HepG2 (cell line): ENCODE measurements around the gene INO80B. TPM values are rescaled to one million over a fixed set of nuclear protein-coding genes. Genes with fewer than 3 reads are reported as not detected.
A peak's percentile ranks its signal among the peaks of the same experiment; 100 is the strongest.

Source experiments
- BCL3 ChIP-seq: sonication (generic); formaldehyde crosslinking; IDR thresholded peaks from 2 replicates; pipeline ENCODE4 v1.5.1; 2020; ENCODE audit warnings: mild to moderate bottlenecking, missing genetic modification reagents, moderate library complexity
- KMT2B ChIP-seq: IDR thresholded peaks from 2 replicates; pipeline ENCODE4 v1.6.1; 2016; ENCODE audit warnings: missing genetic modification reagents, missing compliant biosample characterization
- LBX2 ChIP-seq: sonication (generic); formaldehyde crosslinking; IDR thresholded peaks from 2 replicates; pipeline ENCODE4 v1.5.0; 2020; ENCODE audit warnings: missing genetic modification reagents, mild to moderate bottlenecking, borderline replicate concordance
- LCORL ChIP-seq, 2 experiments: fragments of 450-650 bp in 1 of 2; sonication (generic) in 1 of 2; formaldehyde crosslinking in 1 of 2; IDR thresholded peaks; 2 replicates each; pipeline versions ENCODE4 v1.5.0 to v1.6.1; 2017 to 2020; ENCODE audit warnings: antibody characterized with exemption in 1 of 2, missing genetic modification reagents in 1 of 2
- PAF1 ChIP-seq: IDR thresholded peaks from 2 replicates; pipeline ENCODE4 v1.6.1; 2016; ENCODE audit warnings: missing genetic modification reagents, missing compliant biosample characterization
- PAXIP1 ChIP-seq: sonication (generic); formaldehyde crosslinking; conservative IDR thresholded peaks from 2 replicates; pipeline ENCODE4 v1.4.0; 2020; ENCODE audit warnings: mild to moderate bottlenecking, missing genetic modification reagents, moderate library complexity
- SOX5 ChIP-seq: IDR thresholded peaks from 2 replicates; pipeline ENCODE4 v1.6.1; 2016; ENCODE audit warnings: borderline replicate concordance
- YY1 ChIP-seq: IDR thresholded peaks from 2 replicates; pipeline ENCODE4 v1.6.1; 2011; ENCODE audit warnings: low read length, low read depth, moderate library complexity, mild to moderate bottlenecking; ENCODE audit not compliant: insufficient read depth, insufficient replicate concordance
- ZFP36 ChIP-seq: fragments of 150-350 bp; IDR thresholded peaks from 2 replicates; pipeline ENCODE4 v1.6.1; 2018; ENCODE audit warnings: borderline replicate concordance, low read length, low read depth; ENCODE audit not compliant: partially characterized antibody
- ZMAT3 ChIP-seq: sonication (generic); formaldehyde crosslinking; conservative IDR thresholded peaks from 2 replicates; pipeline ENCODE4 v1.7.0; 2021; ENCODE audit warnings: missing genetic modification reagents
- ZNF253 ChIP-seq: sonication (generic); formaldehyde crosslinking; IDR thresholded peaks from 2 replicates; pipeline ENCODE4 v1.8.0; 2022; ENCODE audit warnings: mild to moderate bottlenecking, missing genetic modification reagents, borderline replicate concordance
- ZNF3 ChIP-seq: IDR thresholded peaks from 2 replicates; pipeline ENCODE4 v1.7.0; 2017; ENCODE audit warnings: inconsistent platforms
- ZNF547 ChIP-seq: sonication (generic); formaldehyde crosslinking; IDR thresholded peaks from 2 replicates; pipeline ENCODE4 v1.5.1; 2020; ENCODE audit warnings: mild to moderate bottlenecking, missing genetic modification reagents
- ZNF589 ChIP-seq: sonication (generic); formaldehyde crosslinking; conservative IDR thresholded peaks from 2 replicates; pipeline ENCODE4 v1.8.0; 2022; ENCODE audit warnings: mild to moderate bottlenecking, moderate library complexity, missing genetic modification reagents
- ZNF619 ChIP-seq: sonication (generic); formaldehyde crosslinking; IDR thresholded peaks from 2 replicates; pipeline ENCODE4 v1.4.0; 2020; ENCODE audit warnings: mild to moderate bottlenecking, missing genetic modification reagents
- ZNF639 ChIP-seq: conservative IDR thresholded peaks from 2 replicates; pipeline ENCODE4 v1.6.1; 2018; ENCODE audit warnings: missing genetic modification reagents
- ZNF670 ChIP-seq: sonication (generic); formaldehyde crosslinking; IDR thresholded peaks from 2 replicates; pipeline ENCODE4 v1.8.0; 2022; ENCODE audit warnings: mild to moderate bottlenecking, missing genetic modification reagents, borderline replicate concordance
- ZNF7 ChIP-seq: IDR thresholded peaks from 2 replicates; pipeline ENCODE4 v1.6.1; 2016; ENCODE audit warnings: missing biosample characterization, missing genetic modification reagents
- ZNF75D ChIP-seq: sonication (generic); formaldehyde crosslinking; IDR thresholded peaks from 2 replicates; pipeline ENCODE4 v1.8.1; 2023; ENCODE audit warnings: missing genetic modification reagents, mild to moderate bottlenecking, borderline replicate concordance
- ZNF780A ChIP-seq: sonication (generic); formaldehyde crosslinking; IDR thresholded peaks from 2 replicates; pipeline ENCODE4 v1.8.0; 2022; ENCODE audit warnings: mild to moderate bottlenecking, missing genetic modification reagents, moderate library complexity
- ZNF816 ChIP-seq: sonication (generic); formaldehyde crosslinking; IDR thresholded peaks from 2 replicates; pipeline ENCODE4 v1.8.0; 2022; ENCODE audit warnings: missing genetic modification reagents, mild to moderate bottlenecking, borderline replicate concordance
- ZSCAN31 ChIP-seq: sonication (generic); formaldehyde crosslinking; IDR thresholded peaks from 2 replicates; pipeline ENCODE4 v1.5.0; 2020; ENCODE audit warnings: low read depth, mild to moderate bottlenecking, missing genetic modification reagents
- polyA plus RNA-seq, 8 experiments: library from polyadenylated mRNA; depleted of rRNA in 3 of 8; stranded (reverse) in 7 of 8; unstranded in 1 of 8; fragments of >200 nt; fragmentation: Illumina TruSeq in 4 of 8; extraction: Trizol in 4 of 8; gene quantifications; 2 replicates each; pipeline versions ENCODE4 v1.2.1 to v1.2.3, GENCODE V29; 2011 to 2016; ENCODE audit warnings: low read depth in 4 of 8, missing spikeins in 1 of 8, mixed read lengths in 1 of 8; ENCODE audit not compliant: insufficient read depth in 1 of 8
- total RNA-seq, 5 experiments: library from RNA; depleted of rRNA; stranded (reverse); fragments of >200 nt; fragmentation: Illumina TruSeq; extraction: Trizol; gene quantifications; 2 replicates each; pipeline ENCODE4 v1.2.3, GENCODE V29; 2016; ENCODE audit warnings: low read depth in 1 of 5

The INO80B gene
- total and polyA plus RNA-seq, 2 of the 13 experiments (the other 11 are each of a cell fraction or from before 2014, with no cell fraction given), result 6.2 to 14.5 TPM

- TF ChIP-seq ZNF639 (CRISPR knock-in tag), result no peak
- TF ChIP-seq ZMAT3 (CRISPR knock-in tag), result no peak
- no peak for TF ChIP-seq ZNF3
- TF ChIP-seq ZFP36, result no peak
- TF ChIP-seq KMT2B (CRISPR knock-in tag), result no peak
- TF ChIP-seq YY1, result no peak
- no peak for TF ChIP-seq PAXIP1 (CRISPR knock-in tag)
- peak; percentile 47; the same call in 1 of the 2 replicates for TF ChIP-seq PAF1 (CRISPR knock-in tag)
- TF ChIP-seq ZNF547, result no peak
- no peak for TF ChIP-seq ZNF670 (CRISPR knock-in tag)
- no peak for TF ChIP-seq SOX5 (CRISPR knock-in tag)
- TF ChIP-seq ZNF780A (CRISPR knock-in tag), result no peak
- TF ChIP-seq LCORL (IDR thresholded peaks at IDR 0.05), result no peak
- no peak for TF ChIP-seq LCORL (CRISPR knock-in tag; IDR thresholded peaks at IDR 0.05)
- TF ChIP-seq ZNF7 (CRISPR knock-in tag), result no peak
- 0 out of 2 replicates have a peak, but pooled peaks have one; percentile 1 for TF ChIP-seq ZNF816
- TF ChIP-seq ZNF619 (CRISPR knock-in tag), result no peak; the same call in 1 of the 2 replicates
- TF ChIP-seq ZNF75D (CRISPR knock-in tag), result no peak
- TF ChIP-seq ZNF589 (CRISPR knock-in tag), result no peak
- TF ChIP-seq ZSCAN31 (CRISPR knock-in tag), result no peak
- TF ChIP-seq ZNF253 (CRISPR knock-in tag), result no peak
- TF ChIP-seq BCL3, result no peak
- TF ChIP-seq LBX2 (CRISPR knock-in tag), result no peak
These were observed 31.4 kb upstream of the INO80B start (continued) for GRCh38 chr2:74423231-74424095.
